Measurements from ENCODE around the gene PSKH1. TPM values are rescaled to one million over a fixed set of nuclear protein-coding genes. Genes with fewer than 3 reads are reported as not detected.

PSKH1 gene
- total RNA-seq, 6 donors from 2014 or later = 21.9 to 36.5 (median 31.5) TPM

GRCh38 chr16:67888331-67888730 is 4.7 kb upstream of the PSKH1 start:
- no peaks in the 10 kb centered on the region for H3K9me3 ChIP-seq
- peaks cover 0 to 27% (median 16%) of the 10 kb centered on the region in 4 donors for H3K36me3 ChIP-seq
- H3K4me3 ChIP-seq = no peak overlapping the region
- H3K27me3 ChIP-seq = no peaks in the 10 kb centered on the region
- ATAC-seq (ENCODE audit: low FRiP score in 2 of 2) = no peak
- 76 to 79% methylated on average over 2 to 3 of the region's 3 CpGs for WGBS, 2 donors
- no peak for TF ChIP-seq EP300 (IDR thresholded peaks at IDR 0.05)
- no peak for TF ChIP-seq POLR2AphosphoS5 (IDR thresholded peaks at IDR 0.05)
- TF ChIP-seq POLR2A (IDR thresholded peaks at IDR 0.05) = no peak
- TF ChIP-seq CTCF (IDR thresholded peaks at IDR 0.05) = no peak
- no peak for DNase-seq
- peaks cover 4 to 32% (median 15%) of the 10 kb centered on the region in 4 donors for H3K4me1 ChIP-seq
- H3K27ac ChIP-seq = no peak overlapping the region

- no peaks in the 10 kb centered on the region for H3K9me3 ChIP-seq
- H3K4me3 ChIP-seq = peak overlapping the region in 3 of 4 donors; percentile 78 to 97 (median 90)
- H3K27me3 ChIP-seq = no peaks in the 10 kb centered on the region
- no peak for DNase-seq
- no peak for ATAC-seq (ENCODE audit: low FRiP score in 2 of 2)
- 74 to 77% methylated on average over 5 of the region's 5 CpGs for WGBS, 2 donors
- TF ChIP-seq POLR2A (IDR thresholded peaks at IDR 0.05) = no peak
- no peak for TF ChIP-seq EP300 (IDR thresholded peaks at IDR 0.05)
- TF ChIP-seq POLR2AphosphoS5 (IDR thresholded peaks at IDR 0.05) = no peak
- no peak for TF ChIP-seq CTCF (IDR thresholded peaks at IDR 0.05)
- peak overlapping the region; percentile 23 to 97 (median 86) for H3K27ac ChIP-seq
- H3K4me1 ChIP-seq = peaks cover 28 to 44% (median 33%) of the 10 kb centered on the region in 4 donors
- H3K36me3 ChIP-seq = no peaks in the 10 kb centered on the region
Measured at GRCh38 chr16:67892375-67892774, 679 bp upstream of the PSKH1 start.

- ATAC-seq (ENCODE audit: low FRiP score in 2 of 2) (peak in 1 of 2 donors; percentile 75), DNase-seq (no peak)
- Histone ChIP-seq H3K4me3 (peak overlapping the region; percentile 78 to 97 (median 85)), H3K27me3 (no peaks in the 10 kb centered on the region), H3K36me3 (no peaks in the 10 kb centered on the region), H3K9me3 (no peaks in the 10 kb centered on the region), H3K4me1 (peaks cover 31 to 50% (median 41%) of the 10 kb centered on the region in 4 donors), H3K27ac (peak overlapping the region; percentile 95 to 97 (median 97))
- TF ChIP-seq EP300 (IDR thresholded peaks at IDR 0.05) (no peak), POLR2AphosphoS5 (IDR thresholded peaks at IDR 0.05) (no peak), POLR2A (IDR thresholded peaks at IDR 0.05) (no peak), CTCF (IDR thresholded peaks at IDR 0.05) (no peak)
- WGBS, 2 donors = 18 to 24% methylated on average over 14 of the region's 14 CpGs
Measured at GRCh38 chr16:67893743-67894399, 817 bp downstream of the PSKH1 start.

GRCh38 chr16:67897231-67897630 is 4.2 kb downstream of the PSKH1 start:
- H3K4me3 ChIP-seq = no peak overlapping the region
- ATAC-seq (ENCODE audit: low FRiP score in 2 of 2) (peak in 1 of 2 donors; percentile 31), DNase-seq (no peak)
- H3K36me3 ChIP-seq = peaks cover 0 to 4% (median 2%) of the 10 kb centered on the region in 4 donors
- H3K4me1 ChIP-seq = peaks cover 32 to 47% (median 41%) of the 10 kb centered on the region in 4 donors
- H3K27ac ChIP-seq = peak overlapping the region in 2 of 4 donors; percentile 18 to 35
- WGBS, 2 donors = 47 to 52% methylated on average over 2 to 3 of the region's 3 CpGs
- no peak for TF ChIP-seq POLR2AphosphoS5 (IDR thresholded peaks at IDR 0.05)
- no peaks in the 10 kb centered on the region for H3K9me3 ChIP-seq
- no peaks in the 10 kb centered on the region for H3K27me3 ChIP-seq

DNA sequence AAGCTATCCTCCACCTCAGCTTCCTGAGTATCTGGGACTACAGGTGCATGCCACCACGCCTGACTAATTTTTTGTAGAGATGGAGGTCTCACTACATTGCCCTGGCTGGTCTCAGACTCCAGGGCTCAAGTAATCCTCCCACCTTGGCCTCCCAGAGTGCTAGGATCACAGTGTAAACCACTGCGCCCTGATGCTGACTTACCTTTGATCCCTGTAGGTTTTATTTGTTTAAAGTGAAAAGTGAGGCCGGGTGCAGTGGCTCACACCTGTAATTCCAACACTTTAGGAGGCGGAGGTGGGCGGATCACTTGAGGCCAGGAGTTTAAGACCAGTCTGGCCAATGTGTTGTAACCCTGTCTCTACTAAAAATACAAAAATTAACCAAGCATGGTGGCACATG is 8.7 kb downstream of the PSKH1 start:
- peaks cover 9 to 16% (median 13%) of the 10 kb centered on the region in 4 donors for H3K4me1 ChIP-seq
- no peaks in the 10 kb centered on the region for H3K27me3 ChIP-seq
- 95 to 98% methylated on average over 5 of the region's 5 CpGs for WGBS, 2 donors
- no peak overlapping the region for H3K27ac ChIP-seq
- ATAC-seq (ENCODE audit: low FRiP score in 2 of 2) (no peak), DNase-seq (no peak)
- H3K4me3 ChIP-seq = no peak overlapping the region
- no peaks in the 10 kb centered on the region for H3K9me3 ChIP-seq
- TF ChIP-seq CTCF (IDR thresholded peaks at IDR 0.05) (no peak), POLR2AphosphoS5 (IDR thresholded peaks at IDR 0.05) (no peak), POLR2A (IDR thresholded peaks at IDR 0.05) (no peak), EP300 (IDR thresholded peaks at IDR 0.05) (no peak)
- peaks cover 0 to 14% (median 5%) of the 10 kb centered on the region in 4 donors for H3K36me3 ChIP-seq
